Mucosa of stomach (tissue), 1 donor: ENCODE measurements around the gene MYD88.

ENCODE experiments used
- H3K27me3 ChIP-seq: one replicate; pipeline ENCODE4 v1.7.0; 2013; ENCODE audit warnings: mild to moderate bottlenecking, low read length; ENCODE audit not compliant: control insufficient read depth, insufficient read depth
- H3K36me3 ChIP-seq: one replicate; pipeline ENCODE4 v1.7.0; 2013; ENCODE audit warnings: low read length; ENCODE audit not compliant: control insufficient read depth, insufficient read depth
- H3K4me1 ChIP-seq: one replicate; pipeline ENCODE4 v1.7.0; 2013; ENCODE audit warnings: mild to moderate bottlenecking, low read length; ENCODE audit not compliant: control insufficient read depth, insufficient read depth
- H3K4me3 ChIP-seq: one replicate; pipeline ENCODE4 v1.7.0; 2013; ENCODE audit warnings: low read length
- H3K9ac ChIP-seq: one replicate; pipeline ENCODE4 v1.7.0; 2013; ENCODE audit warnings: mild to moderate bottlenecking, low read length, moderate library complexity
- H3K9me3 ChIP-seq: one replicate; pipeline ENCODE4 v1.7.0; 2013; ENCODE audit warnings: mild to moderate bottlenecking, low read length, moderate library complexity; ENCODE audit not compliant: control insufficient read depth
- donor health status: Pancreatic carcinoma.

MYD88 gene

DNA sequence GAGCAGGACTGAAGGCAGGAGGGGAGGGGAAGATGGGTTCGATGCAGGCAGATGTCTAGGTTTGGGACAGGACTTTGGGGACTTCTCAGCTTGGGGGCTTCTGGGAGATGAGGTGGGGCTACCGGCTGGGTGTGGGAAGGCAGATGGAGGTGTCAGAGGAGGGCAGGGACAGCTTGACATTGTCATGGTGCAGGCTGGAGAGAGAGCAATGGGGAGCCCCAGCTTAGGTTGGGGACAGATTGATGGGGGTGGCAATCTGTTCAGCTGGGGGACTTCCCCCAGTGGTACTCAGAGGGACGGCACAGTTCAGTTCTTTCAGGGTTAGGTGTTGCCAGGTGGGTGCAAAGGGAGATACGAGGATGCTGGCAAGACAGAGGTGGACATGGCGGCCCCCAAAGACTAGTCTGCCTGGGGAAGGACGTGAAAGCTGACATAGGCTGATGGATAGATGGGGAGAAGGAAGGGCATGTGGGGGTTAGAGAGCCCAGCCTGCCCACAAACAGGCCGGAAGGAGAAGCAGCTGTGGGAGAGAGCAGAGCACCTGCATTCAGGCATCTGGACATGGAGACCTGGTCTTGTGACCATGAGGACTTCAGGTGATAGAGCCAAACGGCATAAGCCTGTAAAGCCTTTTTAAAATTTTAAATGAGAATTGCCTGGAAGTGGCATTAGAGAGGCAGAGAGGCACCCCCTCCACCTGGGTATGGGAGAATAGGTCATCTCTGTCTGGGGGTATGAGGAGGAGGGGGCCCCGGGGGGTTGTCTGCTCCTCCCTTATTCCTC is 22.6 kb upstream of the MYD88 start:
- H3K9ac ChIP-seq = no peak overlapping the region
- no peaks in the 10 kb centered on the region for H3K36me3 ChIP-seq
- H3K9me3 ChIP-seq = no peaks in the 10 kb centered on the region
- H3K4me1 ChIP-seq = peaks cover 5% of the 10 kb centered on the region
- no peaks in the 10 kb centered on the region for H3K27me3 ChIP-seq
- H3K4me3 ChIP-seq = no peak overlapping the region

DNA sequence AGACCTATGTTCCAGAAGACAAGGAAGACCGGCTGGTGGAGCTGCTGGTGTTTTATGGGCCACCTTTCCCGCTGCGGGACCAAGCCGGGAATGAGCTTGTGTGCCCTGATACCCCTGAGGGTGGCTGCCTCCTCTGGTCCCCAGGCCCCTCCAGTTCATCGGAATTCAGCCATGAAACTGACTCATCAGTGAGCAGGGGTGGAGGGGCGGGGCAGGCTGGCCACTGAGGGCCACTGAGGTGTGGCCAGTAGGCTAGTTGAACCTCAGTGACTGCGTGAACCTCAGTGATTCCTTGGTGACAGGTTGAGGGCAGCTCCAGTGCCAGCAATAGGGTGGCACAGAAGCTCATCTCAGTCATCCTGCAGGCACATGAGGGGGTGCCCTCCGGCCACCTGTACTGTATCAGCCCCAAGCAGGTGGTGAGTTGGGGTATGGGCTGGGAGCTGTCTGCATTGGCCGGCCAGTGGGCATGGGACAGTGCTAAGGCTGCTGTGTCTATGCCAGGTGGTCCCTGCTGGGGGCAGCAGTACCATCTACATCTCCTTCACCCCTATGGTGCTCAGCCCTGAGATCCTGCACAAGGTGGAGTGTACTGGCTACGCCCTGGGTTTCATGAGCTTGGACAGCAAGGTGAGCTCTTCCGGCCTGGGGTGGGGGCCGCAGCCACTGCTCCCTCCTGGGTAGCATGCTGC is 21.8 kb upstream of the MYD88 start:
- Histone ChIP-seq H3K36me3 (no peaks in the 10 kb centered on the region), H3K9ac (no peak overlapping the region), H3K4me1 (peaks cover 5% of the 10 kb centered on the region), H3K4me3 (no peak overlapping the region), H3K27me3 (no peaks in the 10 kb centered on the region), H3K9me3 (no peaks in the 10 kb centered on the region)

DNA sequence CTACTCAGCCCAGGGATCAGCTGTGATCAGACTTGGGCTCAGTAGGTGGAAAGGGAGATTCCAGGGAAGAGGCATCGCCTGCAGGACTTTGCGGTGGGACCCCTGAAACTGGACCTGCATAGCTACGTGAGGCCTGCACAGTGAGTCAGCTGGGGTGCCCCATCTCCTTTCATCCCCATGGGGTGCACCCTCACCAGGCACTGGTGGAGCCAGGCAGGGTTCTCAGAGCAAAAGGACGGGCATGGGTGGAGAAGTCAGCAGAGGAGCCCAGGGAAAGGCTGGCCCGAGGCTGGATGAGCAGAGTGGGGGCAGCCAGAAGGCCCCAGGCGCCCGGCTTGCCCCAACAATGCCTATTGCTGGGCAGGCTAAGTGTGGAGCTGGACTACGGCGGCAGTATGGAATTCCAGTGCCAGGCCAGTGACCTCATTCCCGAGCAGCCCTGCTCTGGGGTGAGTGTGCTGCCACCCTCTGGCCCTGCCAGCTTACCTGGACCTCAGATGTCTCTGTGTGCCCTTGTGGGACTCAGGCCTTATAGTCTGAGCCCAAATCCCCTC is 21.2 kb upstream of the MYD88 start:
- Histone ChIP-seq H3K36me3 (no peaks in the 10 kb centered on the region), H3K4me3 (no peak overlapping the region), H3K4me1 (peaks cover 5% of the 10 kb centered on the region), H3K9me3 (no peaks in the 10 kb centered on the region), H3K9ac (no peak overlapping the region), H3K27me3 (no peaks in the 10 kb centered on the region)

DNA sequence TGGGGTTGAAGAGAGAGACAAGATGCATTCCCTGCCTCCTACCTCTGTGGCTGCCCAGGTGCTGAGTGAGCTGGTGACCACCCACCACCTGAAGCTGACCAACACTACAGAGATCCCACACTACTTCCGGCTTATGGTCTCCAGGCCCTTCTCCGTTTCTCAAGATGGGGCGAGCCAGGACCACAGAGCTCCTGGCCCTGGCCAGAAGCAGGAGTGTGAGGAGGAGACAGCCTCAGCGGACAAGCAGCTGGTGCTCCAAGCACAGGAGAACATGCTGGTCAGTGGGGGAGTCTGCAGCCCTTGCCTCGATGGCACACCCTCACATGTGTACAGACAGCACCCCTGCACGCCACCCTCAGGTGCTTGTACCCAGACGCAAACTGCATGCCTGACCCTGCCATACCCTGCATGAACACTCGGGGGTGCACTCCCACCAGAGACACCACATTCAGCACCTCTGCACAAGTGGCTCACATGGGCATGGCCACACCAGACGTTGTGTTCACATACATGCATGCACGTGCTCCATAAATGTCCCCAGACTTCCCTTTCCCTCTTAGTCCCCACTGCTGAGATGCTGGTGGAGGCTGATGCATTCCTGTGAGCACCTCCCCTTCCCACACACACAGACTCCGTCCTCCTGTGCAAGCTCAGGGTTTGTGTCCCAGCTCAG is 20.6 kb upstream of the MYD88 start:
- no peak overlapping the region for H3K4me3 ChIP-seq
- peaks cover 5% of the 10 kb centered on the region for H3K4me1 ChIP-seq
- no peaks in the 10 kb centered on the region for H3K27me3 ChIP-seq
- peaks cover 5% of the 10 kb centered on the region for H3K36me3 ChIP-seq
- no peaks in the 10 kb centered on the region for H3K9me3 ChIP-seq
- no peak overlapping the region for H3K9ac ChIP-seq

DNA sequence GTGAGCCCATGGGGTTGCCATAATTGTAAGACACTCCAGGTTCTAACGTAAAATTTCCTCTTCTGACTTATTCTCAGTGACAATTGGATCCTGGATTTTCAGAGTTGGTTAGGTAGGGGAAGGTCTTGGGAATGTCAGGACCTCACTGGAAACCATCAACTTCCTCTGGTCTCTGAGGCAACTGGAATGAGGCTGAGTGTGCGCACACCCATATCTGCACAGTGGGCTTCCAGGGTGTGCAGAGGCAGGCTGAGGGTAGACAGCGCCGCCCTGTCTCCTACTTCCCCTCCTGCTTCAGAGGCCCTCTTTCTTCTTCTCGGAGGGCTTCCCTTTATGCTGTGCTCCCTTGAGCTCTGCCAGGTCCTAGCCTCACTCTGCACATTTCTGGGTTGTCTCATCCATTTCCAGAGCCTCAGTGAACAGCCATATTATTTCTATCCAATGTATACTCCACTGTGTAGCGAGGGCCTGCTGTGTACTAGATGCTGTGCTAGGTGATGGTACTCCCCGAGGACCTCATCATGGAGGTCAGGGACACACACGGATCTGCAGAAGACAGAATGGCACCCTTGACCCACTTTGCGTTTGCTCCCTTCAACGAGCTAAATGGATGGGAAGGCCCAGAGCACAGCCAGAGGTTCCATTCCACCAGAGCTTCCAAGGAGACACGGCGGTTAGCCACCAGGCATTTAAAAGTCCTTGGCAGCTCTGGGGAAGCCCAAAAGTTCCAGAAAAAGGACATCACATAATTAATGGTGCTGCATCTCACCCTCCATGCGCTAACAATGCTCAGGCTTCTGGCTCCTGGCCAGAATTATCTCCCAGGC is 19.8 kb upstream of the MYD88 start:
- Histone ChIP-seq H3K4me1 (peaks cover 5% of the 10 kb centered on the region), H3K27me3 (no peaks in the 10 kb centered on the region), H3K4me3 (no peak overlapping the region), H3K36me3 (peaks cover 9% of the 10 kb centered on the region), H3K9me3 (no peaks in the 10 kb centered on the region), H3K9ac (no peak overlapping the region)

DNA sequence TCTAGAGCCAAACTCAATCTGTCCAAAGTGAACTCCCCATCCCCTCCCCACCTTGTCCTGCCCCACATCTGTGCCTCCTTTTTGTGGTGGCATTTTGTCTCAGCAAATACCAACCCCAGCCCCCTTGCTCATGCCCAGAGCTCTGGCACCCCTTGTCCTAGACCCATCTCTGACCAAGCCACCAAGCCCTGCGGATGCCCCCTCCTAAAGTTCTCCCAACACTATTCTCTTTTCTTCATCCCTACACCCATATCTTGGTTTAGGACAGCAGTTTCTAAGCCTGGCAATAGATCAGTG is 19.3 kb upstream of the MYD88 start:
- peaks cover 5% of the 10 kb centered on the region for H3K4me1 ChIP-seq
- no peaks in the 10 kb centered on the region for H3K27me3 ChIP-seq
- H3K9me3 ChIP-seq = no peaks in the 10 kb centered on the region
- H3K4me3 ChIP-seq = no peak overlapping the region
- peaks cover 9% of the 10 kb centered on the region for H3K36me3 ChIP-seq
- H3K9ac ChIP-seq = no peak overlapping the region

DNA sequence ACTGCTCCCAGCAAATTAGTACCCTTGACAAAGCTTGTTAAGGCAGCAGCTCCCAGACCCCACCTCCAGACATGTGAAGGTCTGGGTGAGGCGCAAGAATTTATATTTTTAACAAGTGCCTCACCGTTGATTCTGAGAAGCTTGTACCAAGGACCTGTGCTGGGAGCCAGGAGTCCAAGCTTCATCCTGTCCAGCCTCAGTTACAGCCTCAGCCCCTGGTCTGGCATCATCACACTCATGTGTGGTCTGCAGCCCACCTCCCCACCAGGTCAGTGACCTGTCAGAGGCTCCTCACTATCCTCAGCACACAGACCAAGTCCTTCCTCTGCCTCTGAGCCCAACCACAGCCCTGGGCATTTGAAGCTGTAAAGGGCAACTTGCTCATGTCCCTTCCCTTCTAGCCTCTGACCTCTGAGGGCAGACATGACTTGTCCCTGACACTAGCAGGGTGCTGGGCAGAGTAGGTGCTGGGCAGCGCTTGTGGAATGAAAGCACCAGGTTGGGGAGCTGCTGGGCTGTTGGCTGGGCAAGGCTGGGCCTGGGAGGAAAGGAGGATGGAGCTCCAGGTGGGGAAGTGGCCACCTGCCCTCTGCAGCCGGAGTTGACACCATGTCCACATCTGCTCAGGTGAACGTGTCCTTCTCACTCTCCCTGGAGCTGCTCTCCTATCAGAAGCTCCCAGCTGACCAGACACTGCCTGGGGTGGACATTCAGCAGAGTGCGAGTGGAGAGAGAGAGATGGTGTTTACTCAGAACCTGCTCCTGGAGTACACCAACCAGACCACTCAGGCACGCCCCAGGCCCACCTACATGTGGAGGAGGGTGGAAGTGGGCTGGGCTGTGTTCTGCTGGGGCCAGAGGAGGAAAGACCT is 18.4 kb upstream of the MYD88 start:
- peaks cover 5% of the 10 kb centered on the region for H3K4me1 ChIP-seq
- peaks cover 9% of the 10 kb centered on the region for H3K36me3 ChIP-seq
- no peak overlapping the region for H3K9ac ChIP-seq
- H3K9me3 ChIP-seq = no peaks in the 10 kb centered on the region
- no peaks in the 10 kb centered on the region for H3K27me3 ChIP-seq
- no peak overlapping the region for H3K4me3 ChIP-seq

DNA sequence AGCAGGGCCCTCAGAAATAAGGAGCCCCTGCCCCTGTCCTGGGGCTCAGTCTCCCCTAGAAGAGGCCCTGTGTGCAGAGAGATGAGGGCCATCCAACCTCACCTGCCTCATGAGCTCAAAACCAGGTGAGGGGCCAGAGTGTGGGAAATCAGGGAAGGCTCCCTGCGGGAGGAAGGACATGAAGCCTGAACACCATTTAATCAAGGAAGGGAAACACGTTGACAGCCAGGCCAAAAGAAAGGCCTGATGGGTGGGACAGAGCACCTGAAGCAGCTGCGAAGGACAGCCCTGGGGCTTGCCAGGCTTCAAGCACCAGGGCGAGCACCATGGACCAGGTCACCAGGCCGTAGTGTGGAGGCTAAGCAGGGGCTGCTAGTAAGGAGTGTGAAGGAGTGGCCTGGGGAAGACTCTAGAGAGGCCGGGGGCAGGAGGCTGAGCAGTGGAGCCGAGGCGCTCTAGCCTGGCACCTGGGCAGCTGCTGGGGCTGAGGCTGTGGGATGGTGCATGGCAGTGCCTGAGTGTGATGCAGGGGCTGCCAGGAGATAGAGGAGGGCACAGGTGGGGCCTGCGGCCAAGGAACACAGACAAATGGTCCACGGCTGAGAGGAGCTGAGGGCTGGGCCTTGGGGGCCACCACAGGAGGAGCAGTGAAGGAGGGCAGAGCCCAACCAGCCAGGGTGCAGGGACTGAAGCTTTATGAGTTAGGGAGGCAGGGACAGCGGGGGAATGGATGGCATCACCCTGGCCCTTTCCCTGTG is 17.6 kb upstream of the MYD88 start:
- peaks cover 5% of the 10 kb centered on the region for H3K4me1 ChIP-seq
- no peaks in the 10 kb centered on the region for H3K27me3 ChIP-seq
- H3K9me3 ChIP-seq = no peaks in the 10 kb centered on the region
- H3K4me3 ChIP-seq = no peak overlapping the region
- H3K9ac ChIP-seq = no peak overlapping the region
- peaks cover 14% of the 10 kb centered on the region for H3K36me3 ChIP-seq

DNA sequence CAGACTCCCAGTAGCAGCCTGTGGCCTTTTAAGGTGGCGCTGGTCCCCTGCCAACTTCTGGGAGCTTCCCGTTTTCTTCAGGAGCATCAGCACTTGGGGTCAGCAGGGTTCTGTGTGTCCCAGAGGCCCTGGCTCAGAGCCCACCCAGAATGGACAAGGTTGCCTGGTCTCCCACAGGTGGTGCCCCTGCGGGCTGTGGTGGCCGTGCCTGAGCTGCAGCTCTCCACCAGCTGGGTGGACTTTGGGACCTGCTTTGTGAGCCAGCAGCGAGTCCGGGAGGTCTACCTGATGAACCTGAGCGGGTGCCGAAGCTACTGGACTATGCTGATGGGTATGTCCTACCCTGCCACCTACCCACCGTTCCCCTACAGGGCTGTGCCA is 17.0 kb upstream of the MYD88 start:
- Histone ChIP-seq H3K4me3 (no peak overlapping the region), H3K27me3 (no peaks in the 10 kb centered on the region), H3K9ac (no peak overlapping the region), H3K36me3 (peaks cover 19% of the 10 kb centered on the region), H3K4me1 (peaks cover 4% of the 10 kb centered on the region), H3K9me3 (no peaks in the 10 kb centered on the region)

DNA sequence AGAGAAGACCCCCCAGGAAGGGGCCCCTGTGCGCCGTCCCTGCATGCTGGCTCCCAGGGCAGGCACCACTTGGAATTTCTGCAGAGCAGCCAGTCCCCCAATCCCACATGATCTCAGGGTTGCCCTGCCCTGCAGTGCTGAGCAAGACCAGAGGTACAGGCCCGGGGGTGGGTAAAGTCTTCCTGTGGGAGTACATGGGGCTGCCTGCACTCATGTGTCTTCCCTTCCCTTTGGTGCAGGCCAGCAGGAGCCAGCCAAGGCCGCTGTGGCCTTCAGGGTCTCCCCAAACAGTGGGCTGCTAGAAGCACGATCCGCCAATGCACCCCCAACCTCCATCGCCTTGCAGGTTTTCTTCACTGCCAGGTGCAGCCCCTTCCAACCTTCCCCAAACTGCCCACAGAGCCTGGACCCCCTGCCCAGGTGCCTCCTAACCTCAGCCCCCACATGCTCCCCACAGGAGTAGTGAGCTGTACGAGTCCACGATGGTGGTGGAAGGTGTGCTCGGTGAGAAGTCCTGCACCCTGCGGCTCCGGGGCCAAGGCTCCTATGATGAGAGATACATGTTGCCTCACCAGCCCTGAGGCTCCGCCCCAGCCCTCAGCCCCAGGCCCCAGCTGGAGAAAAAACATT is 16.5 kb upstream of the MYD88 start:
- H3K9me3 ChIP-seq = no peaks in the 10 kb centered on the region
- no peak overlapping the region for H3K9ac ChIP-seq
- H3K36me3 ChIP-seq = peaks cover 23% of the 10 kb centered on the region
- H3K4me3 ChIP-seq = no peak overlapping the region
- H3K27me3 ChIP-seq = no peaks in the 10 kb centered on the region
- H3K4me1 ChIP-seq = no peaks in the 10 kb centered on the region
